PC-3 (cell line): Measurements from ENCODE around the gene ARRDC3.

ENCODE experiments used
- CTCF ChIP-seq: fragments of 300-600 bp; sonication (generic); conservative IDR thresholded peaks from 2 replicates; pipeline ENCODE4 v1.5.1; 2017; ENCODE audit warnings: antibody characterized with exemption, low read depth, mild to moderate bottlenecking, low read length
- EZH2 ChIP-seq: fragments of 300-600 bp; sonication (generic); IDR thresholded peaks from one replicate; pipeline ENCODE4 v1.6.1; 2017; ENCODE audit warnings: antibody characterized with exemption, mild to moderate bottlenecking, low read length; ENCODE audit not compliant: unreplicated experiment
- EZH2phosphoT487 ChIP-seq: fragments of 300-600 bp; sonication (generic); IDR thresholded peaks from 2 replicates; pipeline ENCODE4 v1.6.1; 2018; ENCODE audit warnings: mild to moderate bottlenecking, antibody characterized with exemption, low read length, borderline replicate concordance

- TF ChIP-seq CTCF: no peak
- no peak for TF ChIP-seq EZH2phosphoT487
- no peak for TF ChIP-seq EZH2
Measured at GRCh38 chr5:91388362-91388761, 5.2 kb upstream of the ARRDC3 start.
